Left ventricle myocardium inferior (tissue), 1 donor: ENCODE measurements around the gene RDH8. TPM values are rescaled to one million over a fixed set of nuclear protein-coding genes. Genes with fewer than 3 reads are reported as not detected.

Experiments used
- DNase-seq: peaks from one replicate; pipeline ENCODE4 v3.0.0-alpha.2; 2020
- H3K27ac ChIP-seq: fragments of 200-600 bp; replicated peaks from 2 replicates; pipeline ENCODE4 v1.8.0; 2021
- H3K27me3 ChIP-seq: fragments of 200-600 bp; 2 replicates; pipeline ENCODE4 v1.8.0; 2021; ENCODE audit warnings: low read depth
- H3K36me3 ChIP-seq: fragments of 200-600 bp; 2 replicates; pipeline ENCODE4 v1.8.0; 2021
- H3K4me1 ChIP-seq: fragments of 200-600 bp; 2 replicates; pipeline ENCODE4 v1.8.0; 2021
- H3K4me3 ChIP-seq: fragments of 200-600 bp; 2 replicates; pipeline ENCODE4 v1.8.0; 2021; ENCODE audit warnings: mild to moderate bottlenecking, moderate library complexity
- H3K9me3 ChIP-seq: fragments of 200-600 bp; replicated peaks from 2 replicates; pipeline ENCODE4 v1.8.0; 2021
- CTCF ChIP-seq: fragments of 200-600 bp; IDR thresholded peaks from 2 replicates; pipeline ENCODE4 v1.8.0; 2021; ENCODE audit warnings: antibody characterized with exemption, mild to moderate bottlenecking, borderline replicate concordance
- intact Hi-C: fragments of 100-400 bp; cut with micrococcal nuclease; formaldehyde crosslinking; loops from one replicate; pipeline ENCODE4 v1.11.0; 2022
- total RNA-seq: library from RNA; stranded (reverse); fragmentation: NEBNext Ultra II Directional; extraction: Animal tissue kit (Norgen Biotek cat#: 25700); gene quantifications from one replicate; pipeline ENCODE4 v1.2.1, GENCODE V29; 2021
- donor health status: DM: no; HTN: yes; CAD: no; lungs with severe emphysema.

Gene RDH8
- total RNA-seq, 1 donor from 2014 or later = not detected

DNA sequence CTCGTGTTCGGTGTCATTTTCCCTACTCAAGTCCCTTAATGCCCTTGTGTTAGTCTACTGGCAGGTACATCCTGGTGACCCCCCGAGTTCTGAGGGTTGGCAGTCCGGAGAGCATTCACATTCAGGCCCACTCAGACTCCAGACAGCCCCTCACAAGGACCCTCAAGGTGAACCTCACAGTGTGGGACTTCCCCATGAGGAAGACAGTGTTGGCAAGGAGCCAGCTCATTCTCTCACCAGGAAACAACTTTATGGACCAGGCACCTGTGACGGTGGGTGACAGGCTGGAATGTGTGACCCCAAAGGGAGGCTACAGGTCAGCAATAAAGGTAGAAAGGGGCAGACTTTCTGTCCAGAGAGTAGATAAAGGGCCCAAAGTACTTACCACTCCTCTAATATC lies 24.5 kb downstream of the RDH8 start:
- peaks cover 76% of the 10 kb centered on the region for H3K27me3 ChIP-seq

GRCh38 chr19:10043286-10043927 lies 30.1 kb downstream of the RDH8 start:
- no peak overlapping the region for H3K27ac ChIP-seq
- H3K4me3 ChIP-seq = no peak overlapping the region
- no peak for TF ChIP-seq CTCF
- no peak for DNase-seq
- peaks cover 4% of the 10 kb centered on the region for H3K36me3 ChIP-seq
- peaks cover 49% of the 10 kb centered on the region for H3K27me3 ChIP-seq
- intact Hi-C loops = no loop called here
- H3K4me1 ChIP-seq = no peaks in the 10 kb centered on the region
- H3K9me3 ChIP-seq = peaks cover 70% of the 10 kb centered on the region

More for the DNA sequence above, 24.5 kb downstream of the RDH8 start:
- Histone ChIP-seq H3K4me1 (no peaks in the 10 kb centered on the region), H3K27ac (no peak overlapping the region), H3K36me3 (no peaks in the 10 kb centered on the region), H3K9me3 (peaks cover 28% of the 10 kb centered on the region), H3K4me3 (no peak overlapping the region)
- TF ChIP-seq CTCF = no peak
- no peak for DNase-seq
- intact Hi-C loops = no loop called here

DNA sequence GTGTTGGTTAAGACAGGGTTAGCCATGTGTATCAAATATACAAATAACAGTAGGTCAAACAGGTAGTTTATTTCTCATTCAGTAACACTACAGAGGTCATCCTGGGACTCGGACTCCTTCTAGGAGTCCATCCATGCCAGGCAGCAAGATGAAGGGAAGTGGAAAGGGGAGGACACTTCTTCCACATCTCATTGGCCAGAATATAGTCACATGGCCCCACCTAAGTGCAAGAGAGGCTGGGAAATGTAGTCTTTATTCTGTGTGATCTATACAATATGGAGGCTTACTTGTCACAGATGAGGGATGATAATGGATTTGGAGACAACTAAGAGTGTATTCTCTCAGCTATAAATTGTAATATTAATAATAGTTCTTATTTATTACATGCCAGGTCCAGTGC lies 31.1 kb downstream of the RDH8 start:
- intact Hi-C loops = no loop called here
- Histone ChIP-seq H3K4me3 (no peak overlapping the region), H3K27ac (no peak overlapping the region), H3K27me3 (peaks cover 39% of the 10 kb centered on the region), H3K36me3 (peaks cover 4% of the 10 kb centered on the region), H3K9me3 (peaks cover 70% of the 10 kb centered on the region), H3K4me1 (no peaks in the 10 kb centered on the region)
- no peak for TF ChIP-seq CTCF
- no peak for DNase-seq

DNA sequence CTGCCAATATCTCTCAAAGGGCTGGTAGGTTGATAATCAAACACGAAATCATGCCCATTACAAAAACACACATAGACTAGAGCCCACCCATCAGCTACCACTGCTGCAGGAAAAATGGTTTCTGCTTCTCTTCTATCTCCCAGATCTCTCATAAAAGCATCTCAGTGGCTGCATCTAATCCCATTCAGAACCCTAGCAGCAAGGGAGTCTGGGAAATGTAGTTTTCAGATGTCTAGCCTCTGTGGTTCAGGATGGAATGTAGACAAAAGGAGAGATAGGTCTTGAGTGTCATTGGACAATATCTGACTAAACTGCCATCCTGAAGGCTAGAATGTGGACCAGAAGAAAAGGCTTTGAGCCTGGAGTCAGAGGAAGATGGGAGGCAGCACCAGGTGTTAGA lies 32.1 kb downstream of the RDH8 start:
- intact Hi-C loops = no loop called here
- Histone ChIP-seq H3K9me3 (peaks cover 66% of the 10 kb centered on the region), H3K4me3 (no peak overlapping the region), H3K36me3 (peaks cover 4% of the 10 kb centered on the region), H3K4me1 (no peaks in the 10 kb centered on the region), H3K27ac (no peak overlapping the region), H3K27me3 (peaks cover 29% of the 10 kb centered on the region)
- no peak for TF ChIP-seq CTCF
- DNase-seq = no peak

DNA sequence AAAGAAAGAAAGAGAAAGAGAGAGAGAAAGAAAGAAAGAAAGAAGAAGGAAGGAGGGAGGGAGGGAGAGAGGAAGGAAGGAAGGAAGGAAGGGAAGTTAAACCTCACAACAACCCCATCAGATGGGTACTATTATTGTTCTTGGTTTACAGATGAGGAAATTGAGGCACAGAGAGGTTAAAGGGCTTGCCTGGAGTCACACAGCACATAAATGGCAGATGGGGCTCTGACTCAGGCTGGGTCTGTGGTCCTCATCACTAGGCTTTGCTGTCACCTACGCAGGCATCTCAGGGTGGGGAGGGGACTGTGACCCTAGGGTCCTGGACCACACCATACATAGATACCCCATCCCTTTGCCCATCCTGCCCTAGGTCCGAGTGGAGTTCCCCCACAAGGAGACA lies 36.3 kb downstream of the RDH8 start:
- intact Hi-C loops = no loop called here
- Histone ChIP-seq H3K27ac (no peak overlapping the region), H3K4me3 (no peak overlapping the region), H3K9me3 (peaks cover 24% of the 10 kb centered on the region), H3K36me3 (no peaks in the 10 kb centered on the region), H3K4me1 (no peaks in the 10 kb centered on the region), H3K27me3 (peaks cover 32% of the 10 kb centered on the region)
- DNase-seq = no peak
- no peak for TF ChIP-seq CTCF
